NCI-H82 (cell line): Measurements from ENCODE around the gene DAPP1.
A peak's percentile ranks its signal among the peaks of the same experiment; 100 is the strongest.
"Not testable (repeated sequence)": the region's sequence is repeated elsewhere in the genome, so short reads cannot be mapped to it uniquely, and the experiment has no call there.

Experiments used
- DNase-seq: peaks from one replicate; lab custom pipeline; 2025; lab: John Stamatoyannopoulos, UW

DAPP1 gene, protein sequence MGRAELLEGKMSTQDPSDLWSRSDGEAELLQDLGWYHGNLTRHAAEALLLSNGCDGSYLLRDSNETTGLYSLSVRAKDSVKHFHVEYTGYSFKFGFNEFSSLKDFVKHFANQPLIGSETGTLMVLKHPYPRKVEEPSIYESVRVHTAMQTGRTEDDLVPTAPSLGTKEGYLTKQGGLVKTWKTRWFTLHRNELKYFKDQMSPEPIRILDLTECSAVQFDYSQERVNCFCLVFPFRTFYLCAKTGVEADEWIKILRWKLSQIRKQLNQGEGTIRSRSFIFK

DNA sequence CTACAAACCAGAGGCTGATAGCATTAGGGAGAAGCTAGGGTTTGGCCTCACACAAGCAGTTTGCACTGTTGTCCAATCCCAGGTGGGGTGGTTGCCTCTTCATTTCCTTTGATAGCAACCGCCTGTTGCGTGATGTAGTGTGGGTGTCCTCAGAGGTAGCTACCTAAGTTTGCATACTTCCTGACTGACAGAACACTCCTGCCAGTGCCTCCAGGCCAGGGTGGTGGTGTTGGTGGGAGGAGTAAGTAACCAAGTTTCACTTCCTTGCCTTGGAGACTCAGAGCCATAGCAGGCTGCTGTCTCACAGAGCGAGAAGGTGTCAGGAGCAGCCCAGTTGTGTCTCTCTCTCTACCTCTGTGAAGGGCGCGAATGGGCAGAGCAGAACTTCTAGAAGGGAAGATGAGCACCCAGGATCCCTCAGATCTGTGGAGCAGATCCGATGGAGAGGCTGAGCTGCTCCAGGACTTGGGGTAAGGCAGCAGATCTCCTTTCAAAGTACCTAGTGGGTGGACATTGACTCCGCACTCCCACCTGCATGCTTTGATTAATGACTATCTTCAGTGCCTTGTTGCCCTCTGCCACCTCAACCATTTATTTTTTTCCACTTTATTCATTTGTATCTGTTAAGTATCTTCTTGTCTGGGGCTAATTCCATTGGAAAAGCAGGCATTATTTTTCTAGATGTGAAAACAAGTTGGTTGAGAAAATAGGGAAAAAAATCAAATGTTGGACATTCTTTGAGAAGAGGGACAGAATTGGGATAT lies at the start of gene DAPP1:
Gene DAPP1 (plus strand): TSS at position 283 of the 764 bp plus-strand sequence. CDS start 87 bp downstream, at position 370.
- no peak for DNase-seq

DNA sequence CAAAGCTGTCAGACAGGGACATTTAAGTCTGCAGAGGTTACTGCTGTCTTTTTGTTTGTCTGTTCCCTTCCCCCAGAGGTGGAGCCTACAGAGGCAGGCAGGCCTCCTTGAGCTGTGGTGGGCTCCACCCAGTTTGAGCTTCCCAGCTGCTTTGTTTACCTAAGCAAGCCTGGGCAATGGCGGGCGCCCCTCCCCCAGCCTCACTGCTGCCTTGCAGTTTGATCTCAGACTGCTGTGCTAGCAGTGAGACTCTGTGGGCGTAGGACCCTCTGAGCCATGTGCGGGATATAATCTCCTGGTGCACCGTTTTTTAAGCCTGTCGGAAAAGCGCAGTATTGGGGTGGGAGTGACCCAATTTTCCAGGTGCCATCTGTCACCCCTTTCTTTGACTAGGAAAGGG lies 45.8 kb upstream of the DAPP1 start:
- not testable (repeated sequence) for DNase-seq

DNA sequence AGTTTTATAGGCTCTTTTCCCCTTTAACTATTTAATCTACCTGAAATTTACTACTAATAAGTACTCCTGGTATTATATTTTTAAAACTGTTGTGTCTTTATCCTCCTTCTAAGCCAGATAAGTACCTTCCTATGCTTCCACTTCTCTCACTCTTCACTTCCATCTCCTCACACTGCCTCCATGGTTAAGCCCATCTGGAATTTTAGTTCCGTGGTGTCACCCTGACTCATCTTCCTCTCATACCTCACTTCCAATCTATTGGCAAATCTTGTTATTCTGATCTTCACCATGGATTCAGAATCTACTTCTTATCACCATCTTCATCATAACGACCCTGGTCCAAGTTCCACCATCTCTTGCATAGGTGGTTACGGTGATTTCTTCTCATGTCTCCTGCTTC lies 32.7 kb upstream of the DAPP1 start:
- no peak for DNase-seq

DNA sequence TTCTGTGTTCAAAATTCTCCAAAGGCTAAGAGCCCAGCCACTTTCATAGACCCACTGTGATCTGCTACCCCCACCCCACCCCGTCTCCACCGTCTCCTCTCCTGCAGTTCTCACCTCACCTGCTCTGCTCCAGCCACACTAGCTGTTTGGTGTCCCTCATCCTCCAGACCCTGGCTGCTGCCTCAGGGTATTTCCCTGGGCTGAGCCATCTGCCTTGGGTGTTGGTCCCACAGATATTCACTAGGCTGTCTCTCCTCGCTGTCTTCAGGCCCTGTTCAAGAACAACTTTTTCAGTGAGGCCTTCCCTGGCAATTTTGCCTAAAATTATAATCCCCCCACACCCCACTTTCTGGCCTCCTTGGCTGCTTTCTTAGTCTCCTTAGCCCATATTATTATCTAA lies 31.8 kb upstream of the DAPP1 start:
- no peak for DNase-seq

DNA sequence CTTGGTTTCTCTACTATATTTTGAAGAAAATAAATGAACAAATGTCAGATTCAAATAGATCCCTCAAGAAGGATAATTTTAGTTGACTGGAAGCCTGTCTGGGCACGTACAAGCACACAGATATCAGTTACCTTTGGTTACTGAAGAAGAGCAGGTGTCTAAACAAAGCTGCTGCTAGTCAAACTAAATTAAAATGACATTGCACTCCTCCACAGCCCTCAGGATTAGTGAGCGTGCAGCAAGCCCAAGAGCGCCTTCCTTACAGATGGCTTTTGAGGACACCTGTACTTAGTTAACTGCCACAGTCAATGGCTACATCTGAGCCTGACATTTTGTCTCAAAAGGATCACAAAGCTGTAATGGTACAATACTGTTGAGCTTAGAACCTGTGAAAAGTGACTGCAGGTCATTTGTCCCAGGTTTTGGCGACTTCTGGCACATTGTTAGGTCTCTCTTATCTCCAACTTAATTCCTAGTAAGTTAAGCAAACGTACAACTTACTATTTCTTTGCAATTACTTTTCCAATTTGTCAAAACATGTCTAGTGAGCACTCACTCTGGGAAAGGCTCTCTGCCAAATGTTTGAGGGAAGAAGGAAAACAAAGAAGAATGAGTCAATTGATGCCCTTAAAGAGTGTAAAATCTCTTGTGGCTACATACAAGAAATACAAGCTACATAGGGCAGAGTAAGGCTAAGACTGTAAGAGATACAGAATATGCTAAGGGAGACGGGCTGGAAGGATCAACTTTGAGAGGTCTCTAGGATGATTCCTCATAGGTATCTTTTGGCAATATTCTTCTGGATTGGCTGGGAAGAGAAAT lies 25.6 kb upstream of the DAPP1 start:
- DNase-seq = peak; percentile 66

DNA sequence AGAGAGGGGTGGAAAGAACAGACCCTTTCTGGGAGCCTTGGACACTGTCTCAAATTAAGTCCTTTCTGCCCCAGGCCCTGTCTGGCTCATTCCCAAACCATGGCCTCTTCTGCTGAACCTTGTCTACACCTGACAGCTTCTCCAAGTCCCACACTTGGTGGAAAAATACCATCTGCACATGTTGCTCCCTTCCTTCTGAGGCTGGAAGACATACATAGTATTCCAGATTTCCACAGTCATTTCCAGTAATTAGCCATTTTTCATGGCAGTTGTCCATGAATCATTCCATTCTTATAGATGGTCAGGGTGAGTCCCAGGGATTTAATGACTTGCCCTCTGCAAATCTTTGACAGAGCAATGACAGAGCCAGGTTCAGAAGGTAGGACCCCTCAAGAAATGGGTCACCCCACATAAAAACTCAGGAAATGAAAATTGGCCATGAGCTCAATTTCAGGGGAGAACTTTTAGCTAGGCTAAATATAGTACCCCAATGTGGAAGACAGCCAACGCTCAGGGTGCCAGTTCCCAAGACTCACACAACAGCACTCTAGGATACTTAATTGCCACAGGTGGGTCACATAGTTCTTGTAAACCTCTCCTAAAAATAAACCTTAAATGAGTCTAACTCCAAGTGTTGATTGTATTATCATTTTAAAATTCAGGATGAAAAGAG lies 16.2 kb upstream of the DAPP1 start:
- DNase-seq = no peak

DNA sequence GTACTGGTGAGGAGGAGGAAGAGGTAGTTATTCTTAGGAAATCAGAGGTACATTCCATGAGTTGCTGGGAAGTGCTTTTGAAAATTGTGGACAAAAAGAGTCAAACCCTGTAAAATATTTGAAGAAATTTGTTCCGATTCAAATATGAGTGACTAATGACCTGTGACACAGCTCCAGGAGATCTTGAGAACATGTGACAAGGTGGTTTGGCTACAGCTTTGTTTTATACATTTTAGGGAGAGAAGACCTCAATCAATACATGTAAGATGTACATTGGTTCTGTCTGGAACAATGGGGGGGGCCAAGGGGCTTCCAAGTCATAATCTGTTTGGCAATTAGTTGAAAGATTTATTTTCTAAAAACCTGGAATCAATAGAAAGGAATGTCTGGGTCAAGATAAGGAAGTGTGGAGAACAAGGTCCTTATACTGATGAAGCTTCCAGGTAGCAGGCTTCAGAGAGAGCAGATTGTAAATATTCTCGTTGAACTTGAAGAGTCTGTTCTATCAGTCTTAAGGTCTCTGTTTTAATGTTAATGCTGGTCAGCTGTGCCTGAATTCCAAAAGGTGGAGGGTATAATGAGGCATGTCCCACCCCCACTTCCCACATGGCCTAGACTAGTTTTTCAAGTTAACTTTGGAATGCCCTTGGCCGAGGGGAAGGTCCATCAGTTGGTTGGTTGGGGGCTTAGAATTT lies 15.5 kb upstream of the DAPP1 start:
- DNase-seq = no peak

DNA sequence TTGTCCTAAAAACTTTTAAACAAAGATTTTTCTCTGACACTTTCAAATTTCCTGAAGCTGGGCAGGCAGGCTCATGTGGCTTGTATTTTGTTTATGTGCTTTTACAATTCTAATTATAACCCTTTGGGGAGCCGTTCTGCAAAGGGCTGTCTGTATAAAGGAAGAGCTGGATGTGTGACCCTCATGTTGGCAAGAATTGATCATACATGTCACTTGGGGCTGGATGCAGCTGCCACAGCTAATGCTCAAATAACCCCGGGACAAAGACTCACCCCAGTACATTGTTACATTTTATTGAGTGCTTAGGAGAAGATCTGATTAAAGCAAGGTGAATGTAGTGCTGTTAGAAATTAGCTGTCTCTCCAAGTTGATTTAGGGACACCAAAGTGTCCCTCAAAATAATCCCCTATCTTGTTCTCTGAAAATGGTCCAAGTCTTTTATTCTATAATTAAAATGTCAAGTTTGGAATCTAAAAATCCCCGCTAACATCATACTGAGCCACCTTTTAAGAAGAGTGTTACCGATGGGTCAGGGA lies 13.0 kb upstream of the DAPP1 start:
- no peak for DNase-seq

DNA sequence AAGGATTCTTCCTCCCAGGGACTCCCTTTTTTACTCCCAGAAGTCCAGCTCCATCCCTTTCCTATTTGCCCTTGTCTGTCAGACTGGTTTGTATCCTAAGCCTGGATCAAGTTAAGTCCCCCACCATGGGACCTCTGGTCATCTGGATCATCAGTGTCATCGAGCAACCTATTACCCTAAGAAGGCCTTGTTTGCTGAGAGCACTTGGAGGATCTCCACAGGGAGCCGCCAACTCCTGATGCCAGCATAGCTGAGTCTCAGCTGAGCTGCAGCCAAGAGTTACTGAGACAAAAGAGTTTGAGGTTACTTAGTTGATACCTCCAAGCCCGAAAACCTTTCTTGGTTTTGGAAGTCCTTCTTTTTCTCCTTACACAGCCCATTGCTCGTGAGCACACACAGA lies 10.1 kb upstream of the DAPP1 start:
- no peak for DNase-seq

DNA sequence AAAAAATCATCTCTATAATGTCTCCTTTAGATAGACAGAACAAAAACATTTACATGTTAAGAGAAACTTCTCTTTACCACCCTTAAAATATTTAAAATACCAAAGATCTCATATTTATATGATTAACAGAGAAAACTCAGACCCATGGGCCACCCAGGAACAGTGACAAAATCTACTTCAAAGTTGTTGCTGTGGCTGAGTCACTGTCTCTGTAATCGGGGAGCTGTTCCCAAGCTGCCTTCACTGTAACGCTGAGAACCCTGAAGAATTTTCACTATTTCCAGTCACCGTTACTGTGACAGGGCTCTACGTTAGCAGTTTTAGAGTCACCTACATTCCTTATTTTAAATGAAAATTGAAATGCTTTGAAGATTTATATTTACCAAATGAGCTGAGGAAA lies 9.0 kb upstream of the DAPP1 start:
- DNase-seq = no peak

DNA sequence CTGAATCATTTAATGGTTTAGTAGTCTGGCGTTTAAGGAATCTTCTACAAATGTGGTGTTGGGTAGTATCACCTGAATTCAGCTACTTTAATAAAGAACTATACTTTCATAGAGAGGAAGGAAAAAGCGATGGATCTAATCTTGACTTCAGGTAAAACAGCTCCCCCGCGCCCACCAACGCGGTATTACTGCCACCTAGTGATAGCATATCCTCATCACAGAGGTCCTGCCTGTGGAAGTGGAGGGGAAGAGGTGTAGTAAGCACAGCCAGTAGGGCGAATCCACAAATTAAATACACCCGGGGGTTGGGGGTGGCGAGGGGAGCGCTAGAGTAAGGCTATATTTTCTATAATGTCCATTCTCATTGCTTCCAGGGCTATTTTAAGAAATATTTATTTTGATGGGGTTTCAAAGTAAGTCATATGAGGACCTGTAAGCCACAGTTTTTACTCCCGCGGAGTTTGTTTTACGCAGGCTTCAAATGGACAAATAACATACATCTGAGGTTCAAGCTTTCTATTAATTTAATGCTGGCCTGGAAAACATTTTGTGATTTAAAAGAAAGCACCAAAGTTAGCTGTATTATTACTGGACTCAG lies 8.3 kb upstream of the DAPP1 start:
- peak; percentile 69 for DNase-seq

DNA sequence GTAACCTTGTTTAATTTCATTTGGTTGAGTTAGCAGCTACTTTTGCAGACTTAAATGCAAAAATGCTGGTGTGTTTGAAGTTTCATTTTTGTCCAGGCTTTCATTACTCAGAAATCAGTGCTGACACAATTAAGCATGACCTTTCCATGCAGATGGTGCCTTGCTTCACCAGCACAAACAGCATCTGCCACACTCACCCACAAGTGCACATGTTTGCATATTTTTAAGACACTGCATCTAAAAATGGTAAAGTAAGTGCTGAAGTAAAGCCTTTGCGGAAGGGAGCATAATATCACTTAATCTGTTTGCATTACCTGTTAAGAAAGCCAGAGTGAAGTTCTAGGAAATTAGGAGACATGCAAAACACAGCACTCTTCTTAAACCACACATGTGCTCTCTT lies 7.3 kb upstream of the DAPP1 start:
- peak; percentile 12 for DNase-seq

DNA sequence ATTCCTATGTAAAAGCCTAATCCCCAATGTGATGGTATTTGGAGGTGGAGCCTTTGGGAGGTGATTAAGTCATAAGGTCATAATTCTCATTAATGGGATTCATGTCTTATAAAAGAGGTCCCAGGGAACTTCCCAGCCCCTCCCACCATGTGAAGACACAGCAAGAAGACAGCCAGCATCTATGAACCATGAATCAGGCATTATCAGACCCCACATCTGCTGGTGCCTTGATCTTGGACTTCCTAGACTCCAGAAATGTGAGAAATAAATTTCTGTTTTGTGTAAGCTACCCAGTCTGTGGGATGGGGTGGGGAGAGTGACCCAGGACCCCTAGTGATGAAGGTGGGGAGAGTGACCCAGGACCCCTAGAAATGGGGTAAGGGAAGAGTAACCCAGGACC lies 6.1 kb upstream of the DAPP1 start:
- peak; percentile 58 for DNase-seq

DNA sequence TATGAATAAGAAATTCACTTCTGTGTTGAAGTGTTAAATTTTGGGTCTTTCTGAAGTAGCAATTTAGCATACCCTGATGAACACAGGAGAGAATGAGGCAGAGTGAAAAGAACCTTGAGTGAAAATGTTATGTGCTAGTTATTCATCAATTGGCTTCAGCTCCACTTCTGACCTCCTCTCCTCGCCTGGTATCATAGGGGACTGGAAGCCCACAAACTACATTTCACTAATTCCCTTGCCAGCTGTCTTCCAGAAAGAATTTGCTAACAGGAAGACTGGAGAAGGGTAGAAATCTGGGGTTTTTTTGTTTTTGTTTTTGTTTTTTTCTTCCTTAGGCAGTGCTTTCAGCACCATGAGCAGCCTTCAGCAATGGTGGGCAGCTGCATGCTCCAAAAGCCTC lies 5.5 kb upstream of the DAPP1 start:
- no peak for DNase-seq

DNA sequence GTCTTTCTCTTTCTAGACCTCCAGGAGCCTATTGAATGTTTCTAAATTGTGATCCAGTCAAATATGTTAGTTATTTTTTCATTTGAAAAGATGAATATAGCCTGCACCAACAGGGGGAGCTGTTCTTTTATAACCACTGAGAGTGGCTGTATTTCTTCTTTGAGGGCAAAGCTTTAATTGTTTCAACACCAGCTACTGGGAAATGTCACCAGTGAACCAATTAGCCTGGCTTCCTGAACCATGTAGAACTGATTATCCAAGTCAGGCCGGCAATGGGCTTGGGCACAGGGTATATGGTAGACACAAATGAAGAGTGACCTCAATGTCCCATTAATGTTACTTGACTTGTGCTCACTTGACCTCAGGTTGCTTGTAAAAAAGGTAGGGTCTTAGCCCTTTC lies 4.8 kb upstream of the DAPP1 start:
- DNase-seq = peak; percentile 62

DNA sequence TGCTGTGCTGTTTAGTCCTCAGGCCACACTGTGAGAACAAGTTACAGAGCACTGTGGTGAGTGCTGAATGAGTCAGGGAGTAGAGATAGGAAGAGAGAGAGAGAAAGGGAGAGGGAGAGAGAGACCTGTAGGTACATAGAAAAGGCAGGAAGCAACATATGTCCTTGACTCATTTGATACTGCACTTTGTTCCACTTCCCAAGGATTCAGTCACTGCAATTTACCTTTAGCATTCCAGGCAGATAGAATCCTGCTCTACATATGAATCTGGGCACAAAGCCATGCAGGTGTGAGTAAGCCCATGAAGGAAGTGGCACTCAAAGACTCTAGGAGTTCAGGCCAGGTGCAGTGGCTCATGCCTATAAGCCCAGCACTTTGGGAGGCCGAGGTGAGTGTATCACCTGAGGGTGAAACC lies 1.0 kb upstream of the DAPP1 start:
- no peak for DNase-seq

DNA sequence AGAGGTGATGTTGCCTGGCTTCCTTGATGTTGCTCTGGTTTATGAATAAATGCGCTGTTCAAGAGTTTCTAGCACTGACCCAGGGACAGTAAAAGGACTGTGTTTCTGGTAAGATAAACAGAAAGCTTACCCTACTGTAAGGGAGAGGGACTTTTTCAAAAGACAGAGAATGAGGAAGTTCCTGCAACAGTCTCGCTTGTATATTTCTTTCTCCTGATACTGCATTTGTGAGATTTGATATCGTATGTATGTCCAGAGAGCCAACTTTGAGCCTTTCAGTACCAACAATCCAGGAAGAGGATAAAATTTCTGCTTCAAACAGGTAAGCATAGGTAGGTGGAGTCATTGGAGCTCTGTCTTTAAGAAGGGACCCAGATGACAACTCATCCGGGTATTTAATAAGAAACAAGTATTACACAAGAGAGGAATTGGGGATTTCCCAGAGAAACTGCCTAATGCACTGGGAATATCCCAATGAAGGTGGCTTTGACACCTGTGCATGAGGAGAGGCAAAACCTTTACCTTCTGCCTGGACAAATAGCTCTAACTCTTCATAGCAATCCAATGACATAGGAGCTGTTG lies 773 bp downstream of the DAPP1 start:
- no peak for DNase-seq

DNA sequence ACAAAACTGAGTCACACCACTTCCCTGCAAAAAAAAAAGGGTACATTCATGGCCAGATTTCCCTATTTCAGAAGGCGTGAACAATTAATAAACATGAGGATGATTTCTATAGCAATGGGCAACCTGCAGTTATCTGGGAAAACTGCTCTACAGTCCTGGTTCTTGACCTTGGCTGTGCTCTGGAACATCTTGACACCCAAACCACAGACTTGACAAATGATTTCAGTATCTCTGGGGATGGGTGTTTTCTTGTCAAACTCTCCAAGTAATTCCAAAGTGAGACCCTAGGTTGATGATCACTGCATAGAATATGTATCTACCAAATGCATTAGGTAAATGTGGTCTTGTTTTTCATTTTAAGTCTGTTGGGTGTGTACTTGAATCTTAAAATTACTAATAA lies 2.0 kb downstream of the DAPP1 start:
- no peak for DNase-seq

DNA sequence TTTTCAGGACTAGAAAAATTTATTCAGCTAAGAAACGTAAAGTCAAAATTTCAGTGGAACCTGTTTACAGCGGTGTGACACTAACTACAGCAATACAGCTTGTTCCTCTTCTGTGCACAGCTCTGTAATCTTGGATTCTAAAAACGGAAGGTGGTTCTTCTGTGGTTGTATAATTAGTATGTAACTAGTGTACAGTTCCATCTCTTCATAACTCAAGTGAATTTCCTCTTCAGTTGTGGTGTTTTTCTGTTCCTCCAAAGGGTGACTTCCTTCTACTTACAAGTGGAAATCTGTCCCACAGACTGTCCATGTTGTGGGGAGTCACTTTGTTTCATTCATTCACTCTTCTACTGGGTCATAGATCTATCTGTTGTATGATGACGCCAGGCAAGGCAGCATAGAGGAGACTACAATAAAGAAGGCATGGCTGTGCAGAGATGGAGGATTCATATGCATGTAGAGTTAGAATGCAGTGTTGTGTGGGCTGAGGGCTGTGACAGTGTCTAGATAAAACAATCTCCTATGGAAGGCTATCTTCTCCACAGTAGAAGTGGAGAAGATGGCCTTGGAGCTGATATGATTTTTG lies 5.4 kb downstream of the DAPP1 start:
- DNase-seq = no peak

DNA sequence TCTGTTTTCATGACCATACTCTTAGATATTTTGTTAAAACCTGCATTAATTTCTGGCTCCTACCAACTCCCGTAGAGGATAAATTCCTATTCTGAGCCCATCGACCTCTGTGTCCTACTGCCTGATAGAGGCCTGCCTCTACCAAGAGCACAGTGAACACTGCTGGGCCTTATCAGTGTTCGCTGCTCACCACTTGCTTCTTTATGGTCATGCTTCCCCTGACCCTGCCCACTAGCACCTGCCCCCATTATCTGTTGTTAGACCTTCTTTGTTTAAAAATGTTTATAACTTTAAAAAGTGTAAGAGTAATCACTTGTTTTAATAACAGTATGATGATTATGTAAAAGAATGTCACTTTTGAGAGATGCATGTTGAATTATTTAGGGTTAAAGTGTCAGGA lies 6.1 kb downstream of the DAPP1 start:
- DNase-seq = no peak
